SK-N-SH (cell line): ENCODE measurements around the gene RGS6. TPM values are rescaled to one million over a fixed set of nuclear protein-coding genes. Genes with fewer than 3 reads are reported as not detected.

ENCODE experiments used
- CTCF ChIA-PET: fragments of 300-600, 350-600 bp; formaldehyde crosslinking; extraction: SDS; loops from one replicate; lab custom pipeline; 2021; lab: Yijun Ruan, JAX
- POLR2A ChIA-PET: fragments of 350-600 bp; sonication (Branson Sonifier 250); formaldehyde crosslinking; extraction: SDS; loops from one replicate; lab custom pipeline; 2020; ENCODE audit warnings: antibody characterized with exemption, inconsistent platforms; lab: Yijun Ruan, JAX
- DNase-seq: peaks from one replicate; pipeline ENCODE4 v3.0.0; 2012
- H2AFZ ChIP-seq: fragments of 200-600 bp; sonication (generic); 2 replicates; pipeline ENCODE4 v1.8.1; 2016; ENCODE audit warnings: antibody characterized with exemption, mild to moderate bottlenecking, low read depth
- H3F3A ChIP-seq: fragments of 200-600 bp; sonication (generic); replicated peaks from 2 replicates; pipeline ENCODE3; 2016; ENCODE audit warnings: antibody characterized with exemption, mild to moderate bottlenecking; ENCODE audit not compliant: insufficient read depth
- H3K27ac ChIP-seq, 2 experiments: fragments of 200-500 bp in 1 of 2; fragments of 200-600 bp in 1 of 2; sonication (Bioruptor generic) in 1 of 2; sonication (generic), shearing (Covaris generic) in 1 of 2; 2 replicates each; pipeline versions ENCODE4 v1.5.1 to v1.6.1; 2014 to 2016; ENCODE audit warnings: low read depth in 2 of 2, inconsistent platforms in 1 of 2, low read length in 1 of 2, mild to moderate bottlenecking in 1 of 2, mixed read lengths in 1 of 2
- H3K27me3 ChIP-seq: fragments of 200-600 bp; sonication (generic), shearing (Covaris generic); 2 replicates; pipeline ENCODE4 v1.6.1; 2016; ENCODE audit warnings: mixed run types; ENCODE audit not compliant: insufficient read depth
- H3K36me3 ChIP-seq, 2 experiments: fragments of 200-500 bp in 1 of 2; fragments of 200-600 bp in 1 of 2; sonication (Bioruptor generic) in 1 of 2; sonication (generic) in 1 of 2; replicated peaks in 1 of 2; 2 replicates each; pipeline versions ENCODE3 to v1.5.1; 2014 to 2016; ENCODE audit warnings: low read length in 1 of 2, mild to moderate bottlenecking in 1 of 2; ENCODE audit not compliant: insufficient read depth in 2 of 2, control insufficient read depth in 1 of 2
- H3K4me1 ChIP-seq, 2 experiments: fragments of 200-500 bp in 1 of 2; fragments of 200-600 bp in 1 of 2; sonication (Bioruptor generic) in 1 of 2; sonication (generic), shearing (Covaris generic) in 1 of 2; 2 replicates each; pipeline versions ENCODE4 v1.5.1 to v1.6.1; 2014 to 2016; ENCODE audit warnings: low read depth in 1 of 2, low read length in 1 of 2, mixed run types in 1 of 2; ENCODE audit not compliant: insufficient read depth in 2 of 2, control insufficient read depth in 1 of 2
- H3K4me2 ChIP-seq: fragments of 200-600 bp; sonication (generic), shearing (Covaris generic); 2 replicates; pipeline ENCODE4 v1.6.1; 2017; ENCODE audit warnings: mixed run types
- H3K4me3 ChIP-seq, 2 experiments: fragments of 200-500 bp in 1 of 2; fragments of 200-600 bp in 1 of 2; sonication (Bioruptor generic) in 1 of 2; sonication (generic), shearing (Covaris generic) in 1 of 2; 2 replicates each; pipeline versions ENCODE4 v1.5.1 to v1.8.1; 2014 to 2016; ENCODE audit warnings: low read depth in 2 of 2, inconsistent platforms in 1 of 2, low read length in 1 of 2, mild to moderate bottlenecking in 1 of 2, mixed read lengths in 1 of 2, moderate library complexity in 1 of 2
- H3K79me2 ChIP-seq: fragments of 200-600 bp; sonication (generic); 2 replicates; pipeline ENCODE4 v1.8.1; 2017; ENCODE audit warnings: mild to moderate bottlenecking; ENCODE audit not compliant: insufficient read depth
- H3K9ac ChIP-seq: fragments of 200-600 bp; sonication (generic); 2 replicates; pipeline ENCODE4 v1.6.1; 2017; ENCODE audit warnings: mixed run types
- H3K9me2 ChIP-seq: fragments of 200-600 bp; sonication (generic); 2 replicates; pipeline ENCODE4 v1.6.1; 2017; ENCODE audit warnings: mixed run types
- H3K9me3 ChIP-seq: fragments of 200-600 bp; sonication (generic); 2 replicates; pipeline ENCODE4 v1.6.1; 2017; ENCODE audit warnings: mixed run types, mild to moderate bottlenecking, moderate library complexity
- H4K20me1 ChIP-seq: fragments of 200-600 bp; sonication (generic); 2 replicates; pipeline ENCODE4 v1.6.1; 2017; ENCODE audit warnings: mild to moderate bottlenecking, mixed run types; ENCODE audit not compliant: insufficient read depth
- CHD2 ChIP-seq: fragments of 150-350 bp; IDR thresholded peaks from 2 replicates; pipeline ENCODE4 v1.6.1; 2018; ENCODE audit warnings: low read length; ENCODE audit not compliant: partially characterized antibody
- CTCF ChIP-seq: fragments of 200-600 bp; sonication (generic); IDR thresholded peaks from 2 replicates; pipeline ENCODE4 v1.6.1; 2017; ENCODE audit warnings: antibody characterized with exemption, mild to moderate bottlenecking, moderate library complexity
- EP300 ChIP-seq, 2 experiments: IDR thresholded peaks; 2 replicates each; pipeline versions ENCODE4 v1.4.0 to v1.6.1; 2012; ENCODE audit warnings: borderline replicate concordance in 1 of 2, low read depth in 1 of 2, low read length in 1 of 2
- FOXJ3 ChIP-seq: sonication (generic); formaldehyde crosslinking; IDR thresholded peaks from 2 replicates; pipeline ENCODE4 v1.5.1; 2020; ENCODE audit warnings: mild to moderate bottlenecking, missing genetic modification reagents
- FOXM1 ChIP-seq: IDR thresholded peaks from 2 replicates; pipeline ENCODE4 v1.4.0; 2012; ENCODE audit warnings: low read depth, mild to moderate bottlenecking
- GABPA ChIP-seq: IDR thresholded peaks from 2 replicates; pipeline ENCODE4 v1.4.0; 2012; ENCODE audit warnings: low read depth, mild to moderate bottlenecking
- GATA2 ChIP-seq: sonication (generic); formaldehyde crosslinking; IDR thresholded peaks from 2 replicates; pipeline ENCODE4 v1.5.0; 2020; ENCODE audit warnings: mild to moderate bottlenecking, missing genetic modification reagents
- IRF3 ChIP-seq: fragments of 150-350 bp; IDR thresholded peaks from 2 replicates; pipeline ENCODE4 v1.6.1; 2016; ENCODE audit warnings: mild to moderate bottlenecking, low read depth, low read length
- JUND ChIP-seq: IDR thresholded peaks from 2 replicates; pipeline ENCODE4 v1.4.0; 2012
- MEF2A ChIP-seq: IDR thresholded peaks from 2 replicates; pipeline ENCODE4 v1.4.0; 2012; ENCODE audit warnings: low read depth, borderline replicate concordance
- MXI1 ChIP-seq: IDR thresholded peaks from 2 replicates; pipeline ENCODE4 v1.6.1; 2012; ENCODE audit warnings: mild to moderate bottlenecking, low read depth, low read length, improper control_type of control experiment
- NFIC ChIP-seq: IDR thresholded peaks from 2 replicates; pipeline ENCODE4 v1.4.0; 2012; ENCODE audit warnings: borderline replicate concordance
- NRF1 ChIP-seq: IDR thresholded peaks from 2 replicates; pipeline ENCODE4 v1.6.1; 2012; ENCODE audit warnings: low read depth, mild to moderate bottlenecking, low read length
- PBX3 ChIP-seq: IDR thresholded peaks from 2 replicates; pipeline ENCODE4; 2012
- POLR2AphosphoS5 ChIP-seq: IDR thresholded peaks from 2 replicates; pipeline ENCODE4 v1.6.1; 2012; ENCODE audit warnings: low read depth, low read length
- RAD21 ChIP-seq: IDR thresholded peaks from 2 replicates; pipeline ENCODE4 v1.6.1; 2012; ENCODE audit warnings: mild to moderate bottlenecking, low read length
- RCOR1 ChIP-seq: fragments of 150-350 bp; IDR thresholded peaks from 2 replicates; pipeline ENCODE4 v1.6.1; 2017; ENCODE audit warnings: antibody characterized with exemption, low read length
- SMC3 ChIP-seq: IDR thresholded peaks from 2 replicates; pipeline ENCODE4 v1.6.1; 2012; ENCODE audit warnings: low read depth, low read length, improper control_type of control experiment
- TAF1 ChIP-seq: IDR thresholded peaks from 2 replicates; pipeline ENCODE4 v1.6.1; 2012; ENCODE audit warnings: low read depth, mild to moderate bottlenecking, low read length, moderate library complexity, borderline replicate concordance
- TEAD4 ChIP-seq: IDR thresholded peaks from 2 replicates; pipeline ENCODE4 v1.4.0; 2012; ENCODE audit warnings: mild to moderate bottlenecking, borderline replicate concordance; ENCODE audit not compliant: insufficient read depth
- WGBS: methylation state at CpG from one replicate; pipeline ENCODE4 v1.1.6; 2017; ENCODE audit warnings: low lambda C conversion rate; 5-methylcytosine and 5-hydroxymethylcytosine counted together
- polyA plus RNA-seq, 3 experiments: library from polyadenylated mRNA; depleted of rRNA; stranded (reverse); fragments of >200 nt; gene quantifications; 2 replicates each; pipeline ENCODE4 v1.2.3, GENCODE V29; 2012

The RGS6 gene
- polyA plus RNA-seq, 1 of the 3 experiments (the other 2 are of a cell fraction) = not detected

GRCh38 chr14:72333357-72333756 is 401.1 kb downstream of the RGS6 start:
- Histone ChIP-seq H3K4me1 (no peaks in the 10 kb centered on the region), H3F3A (no peaks in the 10 kb centered on the region), H4K20me1 (no peaks in the 10 kb centered on the region), H3K79me2 (no peaks in the 10 kb centered on the region), H3K9me3 (no peaks in the 10 kb centered on the region), H3K27me3 (peaks cover 22% of the 10 kb centered on the region; the same call in 1 of the 2 replicates), H3K9me2 (no peaks in the 10 kb centered on the region), H3K36me3 (no peaks in the 10 kb centered on the region), H3K9ac (no peak overlapping the region), H2AFZ (no peak overlapping the region), H3K4me2 (no peak overlapping the region), H3K27ac (no peak overlapping the region), H3K4me3 (no peak overlapping the region)
- no peak for DNase-seq
- CTCF ChIA-PET = no interaction called here
- TF ChIP-seq TAF1 (no peak), POLR2AphosphoS5 (no peak), GABPA (no peak), TEAD4 (no peak), EP300 (IDR thresholded peaks at IDR 0.05; ENCODE audit: borderline replicate concordance in 1 of 2, low read depth in 1 of 2, low read length in 1 of 2) (no peak), RAD21 (no peak), MXI1 (no peak), NFIC (no peak), FOXM1 (no peak), CHD2 (no peak)
- 19% methylated on average over 4 of the region's 4 CpGs for WGBS
- POLR2A ChIA-PET = no interaction called here

GRCh38 chr14:72336311-72336980 is 404.2 kb downstream of the RGS6 start:
- Histone ChIP-seq H3K27ac (no peak overlapping the region), H3F3A (no peaks in the 10 kb centered on the region), H3K9ac (no peak overlapping the region), H3K27me3 (peaks cover 19% of the 10 kb centered on the region; the same call in 1 of the 2 replicates), H3K4me1 (no peaks in the 10 kb centered on the region), H4K20me1 (no peaks in the 10 kb centered on the region), H3K36me3 (no peaks in the 10 kb centered on the region), H3K9me2 (no peaks in the 10 kb centered on the region), H3K79me2 (no peaks in the 10 kb centered on the region), H3K4me3 (no peak overlapping the region), H2AFZ (no peak overlapping the region), H3K4me2 (no peak overlapping the region), H3K9me3 (no peaks in the 10 kb centered on the region)
- 57% methylated on average over 4 of the region's 4 CpGs for WGBS
- ChIA-PET CTCF (no interaction called here), POLR2A (no interaction called here)
- TF ChIP-seq RCOR1 = no peak
- TF ChIP-seq NFIC = no peak
- no peak for TF ChIP-seq MEF2A
- TF ChIP-seq CTCF = no peak
- no peak for TF ChIP-seq IRF3
- TF ChIP-seq POLR2AphosphoS5 = no peak
- TF ChIP-seq NRF1 = no peak
- TF ChIP-seq GATA2 (CRISPR knock-in tag) = no peak
- TF ChIP-seq SMC3 = no peak
- no peak for TF ChIP-seq JUND
- no peak for TF ChIP-seq FOXJ3 (CRISPR knock-in tag)
- no peak for TF ChIP-seq FOXM1
- no peak for TF ChIP-seq PBX3
- DNase-seq = no peak
